Neuronal stem cell (in vitro differentiated cells): ENCODE measurements around the gene PROX1.
A peak's percentile ranks its signal among the peaks of the same experiment; 100 is the strongest.

Experiments
- DNase-seq: peaks from one replicate; pipeline ENCODE4 v3.0.0-alpha.2; 2013; ENCODE audit warnings: low spot score
- H2AFZ ChIP-seq: one replicate; pipeline ENCODE4 v1.6.1; 2013; ENCODE audit warnings: mild to moderate bottlenecking, low read length, inconsistent platforms
- H2AK5ac ChIP-seq: 2 replicates; pipeline ENCODE4 v1.6.1; 2013; ENCODE audit warnings: low read depth, mild to moderate bottlenecking, inconsistent platforms, low read length, moderate library complexity, mixed read lengths
- H2BK120ac ChIP-seq: 2 replicates; pipeline ENCODE4 v1.6.1; 2013; ENCODE audit warnings: low read depth, mild to moderate bottlenecking, inconsistent platforms, low read length, moderate library complexity, mixed read lengths
- H2BK12ac ChIP-seq: one replicate; pipeline ENCODE4 v1.6.1; 2013; ENCODE audit warnings: low read length, inconsistent platforms
- H2BK15ac ChIP-seq: 2 replicates; pipeline ENCODE4 v1.6.1; 2013; ENCODE audit warnings: mild to moderate bottlenecking, low read length, inconsistent platforms, mixed read lengths
- H2BK5ac ChIP-seq: one replicate; pipeline ENCODE4 v1.6.1; 2013; ENCODE audit warnings: inconsistent platforms, mild to moderate bottlenecking, low read length, moderate library complexity
- H3K14ac ChIP-seq: one replicate; pipeline ENCODE4 v1.6.1; 2013; ENCODE audit warnings: low read length, inconsistent platforms
- H3K18ac ChIP-seq: 2 replicates; pipeline ENCODE4 v1.6.1; 2013; ENCODE audit warnings: low read length, inconsistent platforms
- H3K23ac ChIP-seq: 2 replicates; pipeline ENCODE4 v1.6.1; 2013; ENCODE audit warnings: low read depth, mild to moderate bottlenecking, mixed read lengths, low read length, inconsistent platforms; ENCODE audit not compliant: poor library complexity
- H3K27ac ChIP-seq: replicated peaks from 3 replicates; pipeline ENCODE4 v1.5.1; 2013; ENCODE audit warnings: low read length, inconsistent platforms
- H3K27me3 ChIP-seq, 3 experiments: 2 replicates each; pipeline ENCODE4 v1.6.1; 2013; ENCODE audit warnings: low read length in 3 of 3, mild to moderate bottlenecking in 2 of 3, inconsistent platforms in 1 of 3, low read depth in 1 of 3, mixed read lengths in 1 of 3, moderate library complexity in 1 of 3; ENCODE audit not compliant: control insufficient read depth in 3 of 3, insufficient read depth in 3 of 3
- H3K36me3 ChIP-seq, 2 donors: replicated peaks in 1 of 2; 2 replicates each; pipeline ENCODE4 v1.6.1; 2013; ENCODE audit warnings: low read length in 2 of 2; ENCODE audit not compliant: control insufficient read depth in 2 of 2, insufficient read depth in 2 of 2
- H3K4ac ChIP-seq: 2 replicates; pipeline ENCODE4 v1.6.1; 2013; ENCODE audit warnings: inconsistent platforms, mild to moderate bottlenecking, low read length, moderate library complexity
- H3K4me1 ChIP-seq, 2 donors: 1 replicate in 1 of 2; 2 replicates in 1 of 2; pipeline ENCODE4 v1.6.1; 2013; ENCODE audit warnings: low read length in 2 of 2, low read depth in 1 of 2; ENCODE audit not compliant: control insufficient read depth in 2 of 2, insufficient read depth in 1 of 2
- H3K4me2 ChIP-seq: one replicate; pipeline ENCODE4 v1.6.1; 2013; ENCODE audit warnings: mild to moderate bottlenecking, low read length, inconsistent platforms; ENCODE audit not compliant: insufficient read depth, poor library complexity, severe bottlenecking
- H3K4me3 ChIP-seq, 2 donors: 2 replicates each; pipeline ENCODE4 v1.5.1; 2013; ENCODE audit warnings: low read length in 2 of 2, mild to moderate bottlenecking in 2 of 2, inconsistent platforms in 1 of 2, moderate library complexity in 1 of 2
- H3K79me1 ChIP-seq: one replicate; pipeline ENCODE4 v1.6.1; 2013; ENCODE audit warnings: low read depth, mild to moderate bottlenecking, inconsistent platforms, low read length, moderate library complexity
- H3K9ac ChIP-seq: one replicate; pipeline ENCODE4 v1.6.1; 2013; ENCODE audit warnings: mild to moderate bottlenecking, low read depth, low read length, inconsistent platforms; ENCODE audit not compliant: poor library complexity
- H3K9me3 ChIP-seq, 2 donors: replicated peaks in 1 of 2; 2 replicates each; pipeline versions ENCODE3 to v1.6.1; 2013; ENCODE audit warnings: low read length in 2 of 2, mild to moderate bottlenecking in 2 of 2, inconsistent platforms in 1 of 2, low read depth in 1 of 2, mixed read lengths in 1 of 2, moderate library complexity in 1 of 2; ENCODE audit not compliant: control insufficient read depth in 2 of 2, insufficient read depth in 1 of 2
- H4K8ac ChIP-seq: one replicate; pipeline ENCODE4 v1.6.1; 2013; ENCODE audit warnings: low read depth, mild to moderate bottlenecking, inconsistent platforms, low read length, moderate library complexity
- H4K91ac ChIP-seq: one replicate; pipeline ENCODE4 v1.6.1; 2013; ENCODE audit warnings: low read length, low read depth, mild to moderate bottlenecking, inconsistent platforms; ENCODE audit not compliant: poor library complexity
- WGBS, 2 donors: extraction: QIAGEN DNeasy Blood & Tissue Kit; methylation state at CpG; one replicate each; pipeline ENCODE4 v1.1.7; 2013; ENCODE audit warnings: missing lambda C conversion rate in 2 of 2, mixed read lengths in 1 of 2; ENCODE audit not compliant: insufficient read length in 2 of 2, insufficient replicate concordance in 1 of 2; ENCODE audit errors: extremely low coverage in 2 of 2; 5-methylcytosine and 5-hydroxymethylcytosine counted together

The PROX1 gene

GRCh38 chr1:214071469-214071868 is 83.7 kb downstream of the PROX1 start:
- H2BK120ac ChIP-seq, result no peak overlapping the region
- DNase-seq, result no peak
- H3K4me1 ChIP-seq, result peaks cover 3 to 8% of the 10 kb centered on the region in 2 donors

GRCh38 chr1:214072426-214073157 is 84.8 kb downstream of the PROX1 start:
- H3K36me3 ChIP-seq, result no peaks in the 10 kb centered on the region
- H2BK12ac ChIP-seq, result no peak overlapping the region
- no peak overlapping the region for H3K4me2 ChIP-seq
- H3K9ac ChIP-seq, result no peak overlapping the region
- no peak overlapping the region for H2BK15ac ChIP-seq
- H3K9me3 ChIP-seq, result no peaks in the 10 kb centered on the region
- H3K18ac ChIP-seq, result no peak overlapping the region
- no CpG with 5 or more reads among the region's 10 CpGs for WGBS, 2 donors
- no peak overlapping the region for H3K23ac ChIP-seq
- H3K27ac ChIP-seq, result no peak overlapping the region
- no peak overlapping the region for H3K4ac ChIP-seq
- H3K4me1 ChIP-seq, result peaks cover 3 to 10% of the 10 kb centered on the region in 2 donors
- H4K91ac ChIP-seq, result no peak overlapping the region
- H3K27me3 ChIP-seq, result peaks cover 0 to 7% (median 0%) of the 10 kb centered on the region in 3 experiments
- DNase-seq, result no peak
- no peak overlapping the region for H2BK5ac ChIP-seq
- no peaks in the 10 kb centered on the region for H3K79me1 ChIP-seq
- H2AK5ac ChIP-seq, result no peak overlapping the region
- H2AFZ ChIP-seq, result no peak overlapping the region
- no peak overlapping the region for H3K14ac ChIP-seq
- H2BK120ac ChIP-seq, result no peak overlapping the region
- no peak overlapping the region for H4K8ac ChIP-seq
- H3K4me3 ChIP-seq, result no peak overlapping the region

More at GRCh38 chr1:214071469-214071868, 83.7 kb downstream of the PROX1 start:
- Histone ChIP-seq H2AFZ (no peak overlapping the region), H3K18ac (no peak overlapping the region), H4K91ac (no peak overlapping the region), H3K4me3 (peak overlapping the region in 1 of 2 donors; percentile 15), H3K9ac (no peak overlapping the region), H3K23ac (no peak overlapping the region), H3K4ac (no peak overlapping the region), H3K14ac (no peak overlapping the region), H3K9me3 (no peaks in the 10 kb centered on the region), H3K36me3 (no peaks in the 10 kb centered on the region), H2BK12ac (no peak overlapping the region), H2AK5ac (no peak overlapping the region), H3K27me3 (peaks cover 0 to 13% (median 0%) of the 10 kb centered on the region in 3 experiments), H3K4me2 (no peak overlapping the region), H2BK15ac (no peak overlapping the region), H3K79me1 (no peaks in the 10 kb centered on the region), H3K27ac (no peak overlapping the region), H4K8ac (no peak overlapping the region), H2BK5ac (no peak overlapping the region)
- no CpG with 5 or more reads among the region's 1 CpG for WGBS, 2 donors

- Histone ChIP-seq H3K9me3 (no peaks in the 10 kb centered on the region), H4K8ac (no peak overlapping the region), H3K18ac (no peak overlapping the region), H3K4me1 (peaks cover 3 to 10% of the 10 kb centered on the region in 2 donors), H3K14ac (no peak overlapping the region), H3K27ac (no peak overlapping the region), H2AK5ac (no peak overlapping the region), H2BK12ac (no peak overlapping the region), H3K9ac (no peak overlapping the region), H3K79me1 (no peaks in the 10 kb centered on the region), H2BK15ac (no peak overlapping the region), H4K91ac (no peak overlapping the region), H3K23ac (no peak overlapping the region), H2BK120ac (no peak overlapping the region), H2BK5ac (no peak overlapping the region), H3K36me3 (no peaks in the 10 kb centered on the region), H3K4me2 (no peak overlapping the region), H3K4me3 (no peak overlapping the region), H3K27me3 (peaks cover 0 to 3% (median 0%) of the 10 kb centered on the region in 3 experiments), H3K4ac (no peak overlapping the region), H2AFZ (no peak overlapping the region)
- WGBS, 2 donors, result no CpG with 5 or more reads among the region's 1 CpG
- DNase-seq, result no peak
Observed at GRCh38 chr1:214074477-214074876, 86.7 kb downstream of the PROX1 start.

- Histone ChIP-seq H3K4ac (no peak overlapping the region), H2AFZ (no peak overlapping the region), H3K9ac (no peak overlapping the region), H3K27me3 (no peaks in the 10 kb centered on the region), H3K23ac (no peak overlapping the region), H3K27ac (no peak overlapping the region), H3K79me1 (no peaks in the 10 kb centered on the region), H2AK5ac (no peak overlapping the region), H3K36me3 (no peaks in the 10 kb centered on the region), H3K14ac (no peak overlapping the region), H3K18ac (no peak overlapping the region), H3K4me2 (no peak overlapping the region), H4K91ac (no peak overlapping the region), H4K8ac (no peak overlapping the region), H2BK15ac (no peak overlapping the region), H3K9me3 (no peaks in the 10 kb centered on the region), H3K4me3 (no peak overlapping the region), H2BK120ac (no peak overlapping the region), H2BK12ac (no peak overlapping the region), H3K4me1 (peaks cover 3 to 10% of the 10 kb centered on the region in 2 donors), H2BK5ac (no peak overlapping the region)
- no peak for DNase-seq
- no CpG with 5 or more reads among the region's 5 CpGs for WGBS, 2 donors
Observed at GRCh38 chr1:214075305-214075998, 87.7 kb downstream of the PROX1 start.
